Erythroblast (primary cell): ENCODE results near the gene ARHGEF6.

ENCODE experiments used
- GATA1 ChIP-seq: IDR thresholded peaks from 2 replicates; pipeline ENCODE4 v1.6.1; 2011; ENCODE audit warnings: low read depth, mild to moderate bottlenecking, control low read depth, low read length, moderate library complexity
- POLR2A ChIP-seq: IDR thresholded peaks from 2 replicates; pipeline ENCODE4 v1.6.1; 2011; ENCODE audit warnings: mild to moderate bottlenecking, low read length

DNA sequence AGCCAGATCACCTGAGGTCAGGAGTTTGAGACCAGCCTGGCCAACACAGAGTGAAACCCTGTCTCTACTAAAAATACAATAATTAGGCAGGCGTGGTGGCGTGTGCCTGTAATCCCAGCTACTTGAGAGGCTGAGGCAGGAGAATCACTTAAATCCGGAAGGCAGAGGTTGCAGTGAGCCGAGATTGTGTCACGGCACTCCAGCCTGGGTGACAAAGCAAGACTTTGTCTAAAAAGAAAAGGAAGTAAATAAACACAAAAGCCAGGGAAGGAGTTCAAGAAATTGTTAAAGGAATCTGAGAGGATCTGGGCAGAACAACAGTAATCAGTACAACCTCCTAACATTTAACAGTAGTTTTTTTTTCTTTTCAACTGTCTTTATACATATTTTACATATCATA, 48.7 kb upstream of the ARHGEF6 start:
- TF ChIP-seq POLR2A (no peak), GATA1 (no peak)
